Ishikawa (cell line): ENCODE measurements around the gene HTRA1.

ENCODE experiments used
- CEBPB ChIP-seq: IDR thresholded peaks from 2 replicates; pipeline ENCODE4 v1.6.1; 2012
- CREB1 ChIP-seq: IDR thresholded peaks from 2 replicates; pipeline ENCODE4 v1.6.1; 2012; ENCODE audit warnings: low read depth
- EGR1 ChIP-seq: IDR thresholded peaks from 2 replicates; pipeline ENCODE4 v1.6.1; 2012
- EP300 ChIP-seq: IDR thresholded peaks from 2 replicates; pipeline ENCODE4 v1.6.1; 2012; ENCODE audit warnings: borderline replicate concordance
- FOXM1 ChIP-seq: IDR thresholded peaks from 2 replicates; pipeline ENCODE4 v1.6.1; 2012; ENCODE audit warnings: low read depth, borderline replicate concordance
- NFIC ChIP-seq: IDR thresholded peaks from 2 replicates; pipeline ENCODE4 v1.6.1; 2012
- RAD21 ChIP-seq: IDR thresholded peaks from 2 replicates; pipeline ENCODE4 v1.6.1; 2012; ENCODE audit warnings: low read depth
- TAF1 ChIP-seq: IDR thresholded peaks from 2 replicates; pipeline ENCODE4 v1.6.1; 2012; ENCODE audit warnings: low read depth, mild to moderate bottlenecking
- TCF12 ChIP-seq: IDR thresholded peaks from 2 replicates; pipeline ENCODE4 v1.6.1; 2012; ENCODE audit warnings: low read depth
- TEAD4 ChIP-seq: IDR thresholded peaks from 2 replicates; pipeline ENCODE4 v1.6.1; 2012
- YY1 ChIP-seq: IDR thresholded peaks from 2 replicates; pipeline ENCODE4 v1.6.1; 2012; ENCODE audit warnings: low read depth
- ZBTB7A ChIP-seq: IDR thresholded peaks from 2 replicates; pipeline ENCODE4 v1.6.1; 2012; ENCODE audit warnings: low read depth
- TF ChIP-seq, protein P1 (sequence below): IDR thresholded peaks from 2 replicates; pipeline ENCODE4 v1.6.1; 2012
- TF ChIP-seq, protein P2 (sequence below): IDR thresholded peaks from 2 replicates; pipeline ENCODE4 v1.6.1; 2012
- TF ChIP-seq, protein P3 (sequence below): IDR thresholded peaks from 2 replicates; pipeline ENCODE4 v1.6.1; 2012; ENCODE audit warnings: low read depth, mild to moderate bottlenecking

HTRA1 gene

DNA sequence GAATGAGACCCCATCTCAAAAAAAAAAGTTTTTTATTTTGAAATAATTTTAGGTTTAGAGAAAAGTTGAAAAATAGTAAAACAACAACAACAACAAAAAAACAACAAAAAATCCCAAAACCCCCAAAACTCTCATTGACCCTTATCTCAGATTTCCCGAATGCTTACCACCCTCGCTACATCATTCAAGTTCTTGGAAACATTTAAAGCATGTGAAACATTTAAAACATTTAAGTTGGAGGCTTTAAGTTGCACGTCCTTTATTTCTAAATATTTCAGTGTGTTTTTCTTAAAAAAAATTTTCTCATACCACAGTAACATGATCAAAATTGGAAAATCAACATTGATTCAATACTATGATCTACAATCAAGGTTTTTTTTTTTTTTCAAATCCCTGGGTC is 7.3 kb upstream of the HTRA1 start:
- no peak for TF ChIP-seq TCF12
- TF ChIP-seq CEBPB: no peak
- TF ChIP-seq CREB1: no peak
- TF ChIP-seq NFIC: no peak
- no peak for TF ChIP-seq ZBTB7A
- TF ChIP-seq, protein P1, sequence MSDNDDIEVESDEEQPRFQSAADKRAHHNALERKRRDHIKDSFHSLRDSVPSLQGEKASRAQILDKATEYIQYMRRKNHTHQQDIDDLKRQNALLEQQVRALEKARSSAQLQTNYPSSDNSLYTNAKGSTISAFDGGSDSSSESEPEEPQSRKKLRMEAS: no peak
- TF ChIP-seq, protein P2, sequence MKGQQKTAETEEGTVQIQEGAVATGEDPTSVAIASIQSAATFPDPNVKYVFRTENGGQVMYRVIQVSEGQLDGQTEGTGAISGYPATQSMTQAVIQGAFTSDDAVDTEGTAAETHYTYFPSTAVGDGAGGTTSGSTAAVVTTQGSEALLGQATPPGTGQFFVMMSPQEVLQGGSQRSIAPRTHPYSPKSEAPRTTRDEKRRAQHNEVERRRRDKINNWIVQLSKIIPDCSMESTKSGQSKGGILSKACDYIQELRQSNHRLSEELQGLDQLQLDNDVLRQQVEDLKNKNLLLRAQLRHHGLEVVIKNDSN: no peak
- TF ChIP-seq, protein P3, sequence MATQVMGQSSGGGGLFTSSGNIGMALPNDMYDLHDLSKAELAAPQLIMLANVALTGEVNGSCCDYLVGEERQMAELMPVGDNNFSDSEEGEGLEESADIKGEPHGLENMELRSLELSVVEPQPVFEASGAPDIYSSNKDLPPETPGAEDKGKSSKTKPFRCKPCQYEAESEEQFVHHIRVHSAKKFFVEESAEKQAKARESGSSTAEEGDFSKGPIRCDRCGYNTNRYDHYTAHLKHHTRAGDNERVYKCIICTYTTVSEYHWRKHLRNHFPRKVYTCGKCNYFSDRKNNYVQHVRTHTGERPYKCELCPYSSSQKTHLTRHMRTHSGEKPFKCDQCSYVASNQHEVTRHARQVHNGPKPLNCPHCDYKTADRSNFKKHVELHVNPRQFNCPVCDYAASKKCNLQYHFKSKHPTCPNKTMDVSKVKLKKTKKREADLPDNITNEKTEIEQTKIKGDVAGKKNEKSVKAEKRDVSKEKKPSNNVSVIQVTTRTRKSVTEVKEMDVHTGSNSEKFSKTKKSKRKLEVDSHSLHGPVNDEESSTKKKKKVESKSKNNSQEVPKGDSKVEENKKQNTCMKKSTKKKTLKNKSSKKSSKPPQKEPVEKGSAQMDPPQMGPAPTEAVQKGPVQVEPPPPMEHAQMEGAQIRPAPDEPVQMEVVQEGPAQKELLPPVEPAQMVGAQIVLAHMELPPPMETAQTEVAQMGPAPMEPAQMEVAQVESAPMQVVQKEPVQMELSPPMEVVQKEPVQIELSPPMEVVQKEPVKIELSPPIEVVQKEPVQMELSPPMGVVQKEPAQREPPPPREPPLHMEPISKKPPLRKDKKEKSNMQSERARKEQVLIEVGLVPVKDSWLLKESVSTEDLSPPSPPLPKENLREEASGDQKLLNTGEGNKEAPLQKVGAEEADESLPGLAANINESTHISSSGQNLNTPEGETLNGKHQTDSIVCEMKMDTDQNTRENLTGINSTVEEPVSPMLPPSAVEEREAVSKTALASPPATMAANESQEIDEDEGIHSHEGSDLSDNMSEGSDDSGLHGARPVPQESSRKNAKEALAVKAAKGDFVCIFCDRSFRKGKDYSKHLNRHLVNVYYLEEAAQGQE: no peak
- TF ChIP-seq TEAD4: no peak
- TF ChIP-seq YY1: no peak
- no peak for TF ChIP-seq TAF1
- TF ChIP-seq RAD21: no peak
- no peak for TF ChIP-seq EGR1
- TF ChIP-seq EP300: no peak
- no peak for TF ChIP-seq FOXM1

DNA sequence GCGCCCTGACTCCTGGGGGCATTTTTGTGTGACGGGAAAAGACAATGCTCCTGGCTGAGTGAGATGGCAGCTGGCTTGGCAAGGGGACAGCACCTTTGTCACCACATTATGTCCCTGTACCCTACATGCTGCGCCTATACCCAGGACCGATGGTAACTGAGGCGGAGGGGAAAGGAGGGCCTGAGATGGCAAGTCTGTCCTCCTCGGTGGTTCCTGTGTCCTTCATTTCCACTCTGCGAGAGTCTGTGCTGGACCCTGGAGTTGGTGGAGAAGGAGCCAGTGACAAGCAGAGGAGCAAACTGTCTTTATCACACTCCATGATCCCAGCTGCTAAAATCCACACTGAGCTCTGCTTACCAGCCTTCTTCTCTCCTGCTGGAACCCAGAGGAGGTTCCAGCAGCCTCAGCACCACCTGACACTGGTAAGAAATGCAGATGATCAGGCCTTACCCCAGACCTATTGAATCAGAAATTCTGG is 6.7 kb upstream of the HTRA1 start, which contains the start of gene ARMS2:
Gene ARMS2 (plus strand): TSS at position 51 of the 478 bp plus-strand sequence. CDS start 75 bp downstream, at position 126.
- TF ChIP-seq EP300: no peak
- TF ChIP-seq CEBPB: no peak
- no peak for TF ChIP-seq RAD21
- TF ChIP-seq, protein P1: no peak
- TF ChIP-seq, protein P2: no peak
- no peak for TF ChIP-seq YY1
- TF ChIP-seq TEAD4: no peak
- TF ChIP-seq ZBTB7A: no peak
- no peak for TF ChIP-seq FOXM1
- no peak for TF ChIP-seq CREB1
- TF ChIP-seq EGR1: no peak

DNA sequence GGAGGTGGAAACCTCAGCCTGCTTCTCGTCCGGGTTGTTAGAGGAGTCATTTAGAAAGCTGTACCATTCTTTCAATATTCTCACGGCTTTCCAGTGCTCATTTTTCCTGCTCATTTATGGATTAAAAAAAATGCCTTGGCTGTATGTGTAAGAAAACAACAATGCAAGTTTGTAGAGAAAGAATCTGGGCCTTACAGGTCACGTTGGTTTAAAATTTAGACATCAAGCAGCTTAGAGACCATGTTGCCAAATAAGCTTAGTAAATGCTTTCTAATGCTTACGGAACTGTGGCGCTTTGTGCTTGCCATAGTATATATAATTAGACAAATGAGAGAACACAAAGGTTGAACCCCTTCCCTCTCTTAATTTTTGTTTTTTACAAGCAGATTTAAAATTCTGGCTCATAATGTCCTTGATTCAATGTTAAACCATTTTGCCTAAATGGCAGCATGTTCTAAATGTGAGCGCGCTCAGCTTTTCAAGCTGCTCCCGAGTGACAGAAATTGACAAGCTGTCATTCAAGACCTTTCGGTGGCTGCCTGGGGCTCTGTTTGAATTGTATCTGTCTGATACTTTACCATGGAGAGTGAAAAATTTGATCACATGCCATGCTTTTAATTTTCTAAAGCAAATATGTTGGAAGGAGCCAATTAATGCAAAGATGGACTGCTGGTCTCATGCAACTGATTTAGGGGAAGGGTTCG is 5.8 kb upstream of the HTRA1 start:
- TF ChIP-seq EP300 (no peak), TAF1 (no peak), TEAD4 (no peak), ZBTB7A (no peak), NFIC (no peak), YY1 (no peak), EGR1 (no peak), CREB1 (no peak), RAD21 (no peak), TCF12 (no peak), CEBPB (no peak)
- TF ChIP-seq, protein P3: no peak
- TF ChIP-seq, protein P1: no peak
- TF ChIP-seq, protein P2: no peak

DNA sequence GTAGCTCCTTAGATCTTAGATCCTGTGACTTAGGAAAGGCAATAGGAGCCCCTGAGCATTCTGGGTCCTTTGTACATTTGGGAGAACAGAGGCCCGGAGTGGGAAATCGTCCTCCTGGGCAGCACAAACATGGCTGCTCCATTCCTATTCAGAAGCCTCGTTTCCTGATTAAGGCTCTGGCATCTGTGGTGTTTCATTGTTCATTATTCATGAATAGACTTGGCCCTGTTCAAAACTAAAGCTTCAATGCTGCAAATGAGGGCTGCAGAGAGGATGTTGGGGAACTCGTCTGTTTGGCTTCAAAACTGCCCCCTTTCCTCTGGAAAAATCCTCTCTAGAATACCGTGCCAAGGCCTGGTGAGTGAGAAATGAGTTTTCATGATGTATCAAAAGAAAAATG is 3.4 kb upstream of the HTRA1 start:
- no peak for TF ChIP-seq FOXM1
- no peak for TF ChIP-seq ZBTB7A

DNA sequence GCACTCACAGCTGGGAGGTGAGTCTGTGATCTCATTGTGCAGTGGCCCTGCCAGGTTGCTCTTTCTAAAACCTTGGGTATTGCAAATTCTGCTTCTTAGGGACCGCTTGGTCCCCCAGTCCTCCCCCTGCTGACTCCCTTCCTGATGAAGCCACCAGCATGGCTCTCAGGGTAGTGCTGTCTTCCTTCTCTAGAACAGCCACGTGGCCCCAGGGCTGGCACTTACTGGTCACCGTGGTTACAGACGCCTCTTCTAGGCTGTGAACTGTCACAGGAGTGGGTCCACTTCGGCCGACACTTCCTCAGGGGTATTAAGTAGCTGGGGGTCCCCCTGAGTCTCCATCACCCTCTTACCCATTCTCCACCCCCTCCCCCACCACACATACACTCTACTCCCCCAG is 2.7 kb upstream of the HTRA1 start:
- TF ChIP-seq EP300 (no peak), CREB1 (no peak), ZBTB7A (no peak), CEBPB (no peak), FOXM1 (no peak), YY1 (no peak), RAD21 (no peak), TEAD4 (no peak), TAF1 (no peak), TCF12 (no peak), EGR1 (no peak), NFIC (no peak)
- TF ChIP-seq, protein P3: no peak
- TF ChIP-seq, protein P2: no peak
- TF ChIP-seq, protein P1: no peak
